Measurements from ENCODE around the gene RAPGEF2. TPM values are rescaled to one million over a fixed set of nuclear protein-coding genes. Genes with fewer than 3 reads are reported as not detected.

RAPGEF2 gene
- total RNA-seq, 1 donor from 2014 or later: 32.6 TPM

- TF ChIP-seq, protein P1, sequence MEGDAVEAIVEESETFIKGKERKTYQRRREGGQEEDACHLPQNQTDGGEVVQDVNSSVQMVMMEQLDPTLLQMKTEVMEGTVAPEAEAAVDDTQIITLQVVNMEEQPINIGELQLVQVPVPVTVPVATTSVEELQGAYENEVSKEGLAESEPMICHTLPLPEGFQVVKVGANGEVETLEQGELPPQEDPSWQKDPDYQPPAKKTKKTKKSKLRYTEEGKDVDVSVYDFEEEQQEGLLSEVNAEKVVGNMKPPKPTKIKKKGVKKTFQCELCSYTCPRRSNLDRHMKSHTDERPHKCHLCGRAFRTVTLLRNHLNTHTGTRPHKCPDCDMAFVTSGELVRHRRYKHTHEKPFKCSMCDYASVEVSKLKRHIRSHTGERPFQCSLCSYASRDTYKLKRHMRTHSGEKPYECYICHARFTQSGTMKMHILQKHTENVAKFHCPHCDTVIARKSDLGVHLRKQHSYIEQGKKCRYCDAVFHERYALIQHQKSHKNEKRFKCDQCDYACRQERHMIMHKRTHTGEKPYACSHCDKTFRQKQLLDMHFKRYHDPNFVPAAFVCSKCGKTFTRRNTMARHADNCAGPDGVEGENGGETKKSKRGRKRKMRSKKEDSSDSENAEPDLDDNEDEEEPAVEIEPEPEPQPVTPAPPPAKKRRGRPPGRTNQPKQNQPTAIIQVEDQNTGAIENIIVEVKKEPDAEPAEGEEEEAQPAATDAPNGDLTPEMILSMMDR (IDR thresholded peaks at IDR 0.05; ENCODE audit: insufficient read depth, low read length, poor library complexity, severe bottlenecking): no peak
Observed at GRCh38 chr4:159121371-159121770, 18.5 kb downstream of the RAPGEF2 start.

GRCh38 chr4:159126716-159127115 lies 23.8 kb downstream of the RAPGEF2 start:
- Histone ChIP-seq H3K27me3 (ENCODE audit: control insufficient read depth, insufficient read depth, low read length) (no peaks in the 10 kb centered on the region), H3K4me3 (ENCODE audit: low read depth, low read length) (no peak overlapping the region), H3K36me3 (ENCODE audit: control insufficient read depth, insufficient read depth, low read length) (no peaks in the 10 kb centered on the region)
- no peak for DNase-seq (ENCODE audit: low read depth)
- TF ChIP-seq, protein P1 (IDR thresholded peaks at IDR 0.05; ENCODE audit: insufficient read depth, low read length, poor library complexity, severe bottlenecking): no peak

More at GRCh38 chr4:159121371-159121770, 18.5 kb downstream of the RAPGEF2 start:
- Histone ChIP-seq H3K27me3 (ENCODE audit: control insufficient read depth, insufficient read depth, low read length) (no peaks in the 10 kb centered on the region), H3K4me3 (ENCODE audit: low read depth, low read length) (no peak overlapping the region), H3K36me3 (ENCODE audit: control insufficient read depth, insufficient read depth, low read length) (no peaks in the 10 kb centered on the region)
- DNase-seq (ENCODE audit: low read depth): no peak

DNA sequence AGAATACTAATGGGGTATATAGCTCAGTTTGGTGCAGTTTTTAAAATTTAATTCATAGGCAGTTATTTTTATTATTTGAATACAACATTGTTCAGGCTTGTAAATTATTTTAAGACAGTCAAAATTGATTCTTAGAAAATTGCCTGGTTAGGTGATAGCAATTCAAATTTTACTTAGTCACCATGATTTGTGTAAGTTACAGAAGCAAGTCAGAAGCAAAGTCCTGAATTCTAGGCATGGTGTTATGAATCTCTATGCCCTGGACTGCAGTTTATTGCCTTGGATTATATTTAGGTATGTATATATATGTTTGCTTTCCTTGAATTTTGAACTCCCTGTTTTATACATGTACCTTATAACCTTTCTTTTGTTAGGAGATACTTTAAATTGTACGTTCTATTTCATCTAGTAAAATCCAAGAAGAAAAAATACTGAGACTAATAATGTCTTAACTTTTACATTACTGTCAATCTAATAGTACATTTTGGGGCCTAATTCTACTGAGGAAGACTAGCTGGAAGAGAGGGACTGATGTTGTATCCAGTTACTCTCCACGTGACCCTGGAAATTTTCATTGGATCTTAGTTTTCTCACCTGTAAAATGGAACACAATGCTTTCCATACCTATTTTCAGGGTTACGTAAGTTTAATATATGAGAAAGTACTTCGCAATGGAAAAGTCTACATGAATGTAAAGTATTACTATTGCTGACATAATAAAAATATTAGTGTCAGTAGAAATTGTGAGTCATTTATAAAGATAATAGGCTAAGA lies 25.1 kb downstream of the RAPGEF2 start:
- no peak for DNase-seq (ENCODE audit: low read depth)
- no peak overlapping the region for H3K4me3 ChIP-seq (ENCODE audit: low read depth, low read length)
- H3K36me3 ChIP-seq (ENCODE audit: control insufficient read depth, insufficient read depth, low read length): no peaks in the 10 kb centered on the region
- no peaks in the 10 kb centered on the region for H3K27me3 ChIP-seq (ENCODE audit: control insufficient read depth, insufficient read depth, low read length)
- TF ChIP-seq, protein P1 (IDR thresholded peaks at IDR 0.05; ENCODE audit: insufficient read depth, low read length, poor library complexity, severe bottlenecking): no peak

DNA sequence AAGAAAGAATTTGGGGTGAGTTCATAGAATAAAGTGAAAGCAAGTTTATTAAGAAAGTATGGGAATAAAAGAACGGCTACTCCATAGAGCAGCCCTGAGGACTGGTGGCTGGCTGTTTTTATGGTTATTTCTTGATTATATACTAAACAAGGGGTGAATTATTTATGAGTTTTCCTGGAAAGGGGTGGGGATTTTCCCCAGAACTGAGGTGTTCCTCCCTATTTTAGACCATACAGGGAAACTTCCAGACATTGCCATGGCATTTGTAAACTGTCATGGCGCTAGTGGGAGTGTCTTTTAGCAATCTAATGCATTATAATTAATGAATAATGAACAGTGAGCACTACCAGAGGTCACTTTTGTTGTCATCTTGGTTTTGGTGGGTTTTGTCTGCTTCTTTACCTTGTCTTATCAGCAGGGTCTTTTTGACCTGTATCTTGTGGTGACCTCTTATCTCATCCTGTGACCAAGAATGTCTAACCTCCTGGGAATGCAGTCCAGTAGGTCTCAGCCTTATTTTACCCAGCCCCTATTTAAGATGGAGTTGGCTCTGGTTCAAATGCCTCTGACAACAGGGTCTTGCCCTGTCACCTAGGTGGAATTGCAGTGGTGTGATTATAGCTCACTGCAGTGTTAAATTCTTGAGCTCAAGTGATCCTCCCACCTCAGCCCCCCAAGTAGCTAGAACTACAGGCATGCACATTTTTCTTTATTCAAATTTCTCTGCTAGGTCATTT lies 27.1 kb downstream of the RAPGEF2 start:
- DNase-seq (ENCODE audit: low read depth): no peak
- no peak overlapping the region for H3K4me3 ChIP-seq (ENCODE audit: low read depth, low read length)
- TF ChIP-seq, protein P1 (IDR thresholded peaks at IDR 0.05; ENCODE audit: insufficient read depth, low read length, poor library complexity, severe bottlenecking): no peak
- H3K36me3 ChIP-seq (ENCODE audit: control insufficient read depth, insufficient read depth, low read length): no peaks in the 10 kb centered on the region
- no peaks in the 10 kb centered on the region for H3K27me3 ChIP-seq (ENCODE audit: control insufficient read depth, insufficient read depth, low read length)

GRCh38 chr4:159131564-159131963 lies 28.7 kb downstream of the RAPGEF2 start:
- H3K36me3 ChIP-seq (ENCODE audit: control insufficient read depth, insufficient read depth, low read length): no peaks in the 10 kb centered on the region
- TF ChIP-seq, protein P1 (IDR thresholded peaks at IDR 0.05; ENCODE audit: insufficient read depth, low read length, poor library complexity, severe bottlenecking): no peak
- H3K4me3 ChIP-seq (ENCODE audit: low read depth, low read length): no peak overlapping the region
- H3K27me3 ChIP-seq (ENCODE audit: control insufficient read depth, insufficient read depth, low read length): no peaks in the 10 kb centered on the region
- DNase-seq (ENCODE audit: low read depth): no peak
